Natural killer cell (primary cell): ENCODE data around the gene KSR2. TPM values are rescaled to one million over a fixed set of nuclear protein-coding genes. Genes with fewer than 3 reads are reported as not detected.

Experiments used
- ATAC-seq, 3 donors: fragments of 150-1000 bp in 2 of 3; fragments of 200-7000 bp in 1 of 3; cut with Tn5 transposase; 1 replicate in 1 of 3; 2 replicates in 2 of 3; pipeline ENCODE4 v1.10.0; 2021; ENCODE audit warnings: mild to moderate bottlenecking in 2 of 3, moderate library complexity in 2 of 3
- DNase-seq, 2 donors: peaks; one replicate each; pipeline versions ENCODE4 v3.0.0 to v3.0.0-alpha.2; 2013 to 2021; ENCODE audit warnings: mixed read lengths in 1 of 2
- H3K27ac ChIP-seq: one replicate; pipeline ENCODE4 v1.5.1; 2013; ENCODE audit warnings: mild to moderate bottlenecking, low read length
- H3K27me3 ChIP-seq: one replicate; pipeline ENCODE4 v1.6.1; 2013; ENCODE audit warnings: low read length; ENCODE audit not compliant: control insufficient read depth, insufficient read depth
- H3K36me3 ChIP-seq: one replicate; pipeline ENCODE4 v1.6.1; 2013; ENCODE audit warnings: low read length; ENCODE audit not compliant: control insufficient read depth, insufficient read depth
- H3K4me1 ChIP-seq: one replicate; pipeline ENCODE4 v1.6.1; 2013; ENCODE audit warnings: low read length; ENCODE audit not compliant: control insufficient read depth, insufficient read depth
- H3K4me3 ChIP-seq: one replicate; pipeline ENCODE4 v1.5.1; 2013; ENCODE audit warnings: low read length
- H3K9me3 ChIP-seq: one replicate; pipeline ENCODE4 v1.6.1; 2013; ENCODE audit warnings: low read length; ENCODE audit not compliant: control insufficient read depth, insufficient read depth
- H3K27ac Mint-ChIP-seq, 2 donors: one replicate each; pipeline ENCODE4 v1.8.0; 2022; ENCODE audit warnings: mild to moderate bottlenecking in 2 of 2, mixed read lengths in 2 of 2, moderate library complexity in 1 of 2
- H3K27me3 Mint-ChIP-seq, 2 donors: one replicate each; pipeline ENCODE4 v1.8.0; 2022; ENCODE audit warnings: low read depth in 2 of 2, mixed read lengths in 2 of 2
- H3K36me3 Mint-ChIP-seq: one replicate; pipeline ENCODE4 v1.8.0; 2022; ENCODE audit warnings: mixed read lengths
- H3K4me1 Mint-ChIP-seq, 2 donors: one replicate each; pipeline ENCODE4 v1.8.0; 2022; ENCODE audit warnings: mixed read lengths in 2 of 2
- H3K4me3 Mint-ChIP-seq: one replicate; pipeline ENCODE4 v1.8.0; 2022; ENCODE audit warnings: mild to moderate bottlenecking, moderate library complexity, mixed read lengths
- H3K9me3 Mint-ChIP-seq, 2 donors: one replicate each; pipeline ENCODE4 v1.8.0; 2022; ENCODE audit warnings: mixed read lengths in 2 of 2
- WGBS: methylation state at CpG from one replicate; pipeline ENCODE4 v1.1.7; 2013; ENCODE audit warnings: missing lambda C conversion rate; ENCODE audit not compliant: insufficient coverage; 5-methylcytosine and 5-hydroxymethylcytosine counted together
- intact Hi-C: fragments of 100-400 bp; cut with micrococcal nuclease; formaldehyde crosslinking; loops from one replicate; pipeline ENCODE4 v1.14.2; 2022
- total RNA-seq, 4 donors: library from RNA; stranded (reverse); fragments of 120-200 nt in 1 of 4; gene quantifications; one replicate each; pipeline versions ENCODE4 v1.2.3 to v1.2.4, GENCODE V29; 2013 to 2022
- TF ChIP-seq, protein P1 (sequence below): fragments of 200-600 bp; IDR thresholded peaks from one replicate; pipeline ENCODE4 v1.8.0; 2022; ENCODE audit warnings: antibody characterized with exemption

KSR2 gene
- total RNA-seq, 3 donors from 2014 or later (not counting 1 experiment from before 2014, with no cell fraction given): not detected

DNA sequence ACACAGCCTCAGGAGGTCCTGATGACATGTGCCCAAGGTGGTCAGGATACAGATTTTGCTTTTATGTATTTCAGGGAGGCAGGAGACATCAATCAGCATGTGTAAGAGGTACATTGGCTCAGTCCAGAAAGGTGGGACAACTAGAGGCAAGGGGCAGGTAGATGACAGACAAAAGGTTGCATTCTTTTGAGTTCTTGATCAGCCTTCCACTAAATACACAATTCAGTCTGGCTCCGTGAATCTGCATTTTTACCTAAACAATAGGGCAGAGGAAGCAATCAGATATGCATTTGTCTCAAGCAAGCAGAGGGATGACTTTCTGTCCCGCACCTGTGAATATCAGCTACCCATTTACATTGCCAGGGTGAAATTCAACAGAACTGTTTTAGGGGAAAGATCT is 178.6 kb downstream of the KSR2 start:
- Mint-ChIP-seq H3K36me3 (no peaks in the 10 kb centered on the region), H3K27ac (no peak overlapping the region), H3K27me3 (no peaks in the 10 kb centered on the region), H3K4me3 (no peak overlapping the region), H3K4me1 (no peaks in the 10 kb centered on the region), H3K9me3 (peaks cover 2% of the 10 kb centered on the region in 2 donors)
- H3K27ac ChIP-seq: no peak overlapping the region
- no peaks in the 10 kb centered on the region for H3K27me3 ChIP-seq
- TF ChIP-seq, protein P1, sequence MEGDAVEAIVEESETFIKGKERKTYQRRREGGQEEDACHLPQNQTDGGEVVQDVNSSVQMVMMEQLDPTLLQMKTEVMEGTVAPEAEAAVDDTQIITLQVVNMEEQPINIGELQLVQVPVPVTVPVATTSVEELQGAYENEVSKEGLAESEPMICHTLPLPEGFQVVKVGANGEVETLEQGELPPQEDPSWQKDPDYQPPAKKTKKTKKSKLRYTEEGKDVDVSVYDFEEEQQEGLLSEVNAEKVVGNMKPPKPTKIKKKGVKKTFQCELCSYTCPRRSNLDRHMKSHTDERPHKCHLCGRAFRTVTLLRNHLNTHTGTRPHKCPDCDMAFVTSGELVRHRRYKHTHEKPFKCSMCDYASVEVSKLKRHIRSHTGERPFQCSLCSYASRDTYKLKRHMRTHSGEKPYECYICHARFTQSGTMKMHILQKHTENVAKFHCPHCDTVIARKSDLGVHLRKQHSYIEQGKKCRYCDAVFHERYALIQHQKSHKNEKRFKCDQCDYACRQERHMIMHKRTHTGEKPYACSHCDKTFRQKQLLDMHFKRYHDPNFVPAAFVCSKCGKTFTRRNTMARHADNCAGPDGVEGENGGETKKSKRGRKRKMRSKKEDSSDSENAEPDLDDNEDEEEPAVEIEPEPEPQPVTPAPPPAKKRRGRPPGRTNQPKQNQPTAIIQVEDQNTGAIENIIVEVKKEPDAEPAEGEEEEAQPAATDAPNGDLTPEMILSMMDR: no peak
- no peak for ATAC-seq
- intact Hi-C loops: no loop called here
- no peak overlapping the region for H3K4me3 ChIP-seq
- WGBS: 53% methylated on average over 2 of the region's 2 CpGs
- DNase-seq: no peak
- no peaks in the 10 kb centered on the region for H3K9me3 ChIP-seq
- H3K36me3 ChIP-seq: no peaks in the 10 kb centered on the region
- no peaks in the 10 kb centered on the region for H3K4me1 ChIP-seq

DNA sequence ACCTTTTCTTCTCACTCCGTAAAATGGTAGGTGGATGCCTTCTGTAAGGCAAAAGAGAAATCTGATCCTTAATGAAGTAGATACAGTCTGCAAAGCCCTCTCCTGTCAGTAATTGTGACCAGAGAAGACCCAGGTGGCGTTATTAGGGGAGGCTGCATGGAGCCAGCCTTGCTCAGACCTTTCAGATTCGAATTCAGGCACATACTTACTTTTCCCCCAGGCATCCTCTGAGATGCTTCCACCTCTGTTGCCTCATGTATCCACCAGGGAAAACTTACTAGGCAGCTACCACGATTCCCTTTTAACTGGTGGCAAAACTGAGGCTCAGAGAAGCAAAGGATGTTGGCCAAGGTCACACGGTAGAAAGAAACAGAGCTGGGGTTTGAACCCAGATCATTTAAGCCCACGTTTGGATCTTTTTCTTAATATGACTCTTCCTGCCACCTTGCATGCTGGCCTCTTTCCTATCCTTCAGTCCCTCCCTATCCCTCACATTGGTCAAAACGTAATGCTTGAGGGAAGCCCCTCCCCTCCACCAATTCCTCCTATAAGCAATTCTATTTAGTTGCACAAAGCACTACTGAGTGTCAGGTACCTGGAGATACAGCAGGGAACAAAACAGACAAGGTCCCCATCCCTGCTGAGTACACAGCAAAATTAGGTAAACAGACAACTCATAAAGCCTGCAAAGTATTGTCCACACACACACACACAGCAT is 179.4 kb downstream of the KSR2 start:
- 39% methylated on average over 6 of the region's 7 CpGs for WGBS

DNA sequence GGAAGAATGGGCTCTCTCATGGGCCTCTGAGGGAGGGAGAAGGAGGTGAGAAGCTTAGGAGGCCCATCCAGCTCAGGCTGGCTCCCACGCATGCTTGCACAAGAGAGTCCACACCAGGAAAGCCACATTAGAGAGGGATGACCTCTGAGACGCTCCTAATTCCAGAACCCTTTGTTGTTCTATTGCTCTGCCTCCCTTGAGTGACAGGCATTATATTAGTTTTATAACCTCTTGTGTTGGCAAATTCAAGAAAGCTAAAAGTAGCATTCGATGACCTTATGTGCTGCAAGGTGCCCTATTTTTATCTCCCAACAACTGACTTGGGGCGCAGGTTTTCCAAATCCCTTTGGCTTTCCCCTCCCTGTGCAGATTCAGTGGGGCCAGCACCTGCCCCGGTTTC is 190.1 kb downstream of the KSR2 start:
- no peak overlapping the region for H3K4me3 Mint-ChIP-seq
- 82% methylated on average over 5 of the region's 5 CpGs for WGBS
- H3K9me3 Mint-ChIP-seq: peaks cover 0 to under 1% of the 10 kb centered on the region in 2 donors
- Histone ChIP-seq H3K36me3 (no peaks in the 10 kb centered on the region), H3K4me3 (no peak overlapping the region), H3K4me1 (no peaks in the 10 kb centered on the region), H3K9me3 (no peaks in the 10 kb centered on the region), H3K27ac (no peak overlapping the region), H3K27me3 (no peaks in the 10 kb centered on the region)
- H3K27me3 Mint-ChIP-seq: peaks cover 3 to 6% of the 10 kb centered on the region in 2 donors
- H3K36me3 Mint-ChIP-seq: no peaks in the 10 kb centered on the region
- TF ChIP-seq, protein P1: no peak
- DNase-seq (no peak), ATAC-seq (no peak)
- H3K27ac Mint-ChIP-seq: no peak overlapping the region
- peaks cover 0 to 5% of the 10 kb centered on the region in 2 donors for H3K4me1 Mint-ChIP-seq
- intact Hi-C loops: no loop called here

More for the DNA sequence above, 179.4 kb downstream of the KSR2 start:
- no peak for DNase-seq
- Mint-ChIP-seq H3K27ac (no peak overlapping the region), H3K4me1 (no peaks in the 10 kb centered on the region), H3K36me3 (no peaks in the 10 kb centered on the region), H3K4me3 (no peak overlapping the region), H3K9me3 (peaks cover 2% of the 10 kb centered on the region in 2 donors), H3K27me3 (peaks cover 0 to 2% of the 10 kb centered on the region in 2 donors)
- Histone ChIP-seq H3K9me3 (no peaks in the 10 kb centered on the region), H3K4me1 (no peaks in the 10 kb centered on the region), H3K36me3 (no peaks in the 10 kb centered on the region), H3K27me3 (no peaks in the 10 kb centered on the region), H3K4me3 (no peak overlapping the region), H3K27ac (no peak overlapping the region)
- TF ChIP-seq, protein P1: no peak
- ATAC-seq: no peak
- intact Hi-C loops: no loop called here
